Body of pancreas (tissue), 4 donors: ENCODE data around the gene TMCC3.

Experiments
- POLR2A ChIP-seq, 3 donors: fragments of 450-650 bp; IDR thresholded peaks; one replicate each; pipeline ENCODE4 v1.6.1; 2016; ENCODE audit warnings: antibody characterized with exemption in 3 of 3, mild to moderate bottlenecking in 2 of 3
- TF ChIP-seq, protein P1 (sequence below), 7 experiments: fragments of 450-650 bp in 4 of 7; fragments of 200-600 bp in 3 of 7; sonication (generic) in 3 of 7; IDR thresholded peaks; one replicate each; pipeline ENCODE4 v1.5.1; 2016 to 2019; ENCODE audit warnings: antibody characterized with exemption in 7 of 7

DNA sequence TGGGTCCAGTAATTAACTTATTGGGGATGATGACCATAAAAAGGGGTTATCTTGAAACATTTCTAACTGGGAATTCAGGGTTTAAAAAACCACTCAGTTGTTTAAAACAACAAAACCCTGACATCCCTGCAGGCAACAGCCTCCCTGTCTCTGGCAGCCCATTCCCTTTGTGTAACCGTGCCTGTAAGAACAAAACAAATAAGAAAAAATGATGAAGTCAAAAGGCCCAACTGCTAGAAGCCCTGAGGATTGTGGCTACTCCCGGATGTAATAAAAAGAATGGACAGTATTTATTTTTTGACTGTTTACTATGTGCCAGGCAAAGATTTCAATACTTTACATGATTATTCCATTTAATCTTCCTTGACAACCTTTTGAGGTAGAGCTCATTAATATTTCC is 75.3 kb downstream of the TMCC3 start:
- TF ChIP-seq, protein P1, sequence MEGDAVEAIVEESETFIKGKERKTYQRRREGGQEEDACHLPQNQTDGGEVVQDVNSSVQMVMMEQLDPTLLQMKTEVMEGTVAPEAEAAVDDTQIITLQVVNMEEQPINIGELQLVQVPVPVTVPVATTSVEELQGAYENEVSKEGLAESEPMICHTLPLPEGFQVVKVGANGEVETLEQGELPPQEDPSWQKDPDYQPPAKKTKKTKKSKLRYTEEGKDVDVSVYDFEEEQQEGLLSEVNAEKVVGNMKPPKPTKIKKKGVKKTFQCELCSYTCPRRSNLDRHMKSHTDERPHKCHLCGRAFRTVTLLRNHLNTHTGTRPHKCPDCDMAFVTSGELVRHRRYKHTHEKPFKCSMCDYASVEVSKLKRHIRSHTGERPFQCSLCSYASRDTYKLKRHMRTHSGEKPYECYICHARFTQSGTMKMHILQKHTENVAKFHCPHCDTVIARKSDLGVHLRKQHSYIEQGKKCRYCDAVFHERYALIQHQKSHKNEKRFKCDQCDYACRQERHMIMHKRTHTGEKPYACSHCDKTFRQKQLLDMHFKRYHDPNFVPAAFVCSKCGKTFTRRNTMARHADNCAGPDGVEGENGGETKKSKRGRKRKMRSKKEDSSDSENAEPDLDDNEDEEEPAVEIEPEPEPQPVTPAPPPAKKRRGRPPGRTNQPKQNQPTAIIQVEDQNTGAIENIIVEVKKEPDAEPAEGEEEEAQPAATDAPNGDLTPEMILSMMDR (IDR thresholded peaks at IDR 0.05): no peak
- TF ChIP-seq POLR2A (IDR thresholded peaks at IDR 0.05): no peak
